Esophagus squamous epithelium (tissue), 5 donors: ENCODE results near the gene ATL1. TPM values are rescaled to one million over a fixed set of nuclear protein-coding genes. Genes with fewer than 3 reads are reported as not detected.
A peak's percentile ranks its signal among the peaks of the same experiment; 100 is the strongest.
"Not testable (repeated sequence)": the region's sequence is repeated elsewhere in the genome, so short reads cannot be mapped to it uniquely, and the experiment has no call there.

Experiments
- DNase-seq: peaks from one replicate; lab custom pipeline; 2025; lab: John Stamatoyannopoulos, UW
- H3K27ac ChIP-seq, 4 donors: fragments of 200-600 bp; sonication (generic); one replicate each; pipeline ENCODE4 v1.5.1; 2016 to 2019; ENCODE audit warnings: mild to moderate bottlenecking in 1 of 4
- H3K27me3 ChIP-seq, 4 donors: fragments of 200-600 bp; sonication (generic); 1 replicate in 3 of 4; 2 replicates in 1 of 4; pipeline versions ENCODE4 v1.5.1 to v1.6.0; 2017 to 2021; ENCODE audit warnings: antibody characterized with exemption in 1 of 4
- H3K36me3 ChIP-seq, 3 donors: fragments of 200-600 bp; sonication (generic); one replicate each; pipeline ENCODE4 v1.5.1; 2016 to 2019
- H3K4me1 ChIP-seq, 3 donors: fragments of 200-600 bp; sonication (generic); one replicate each; pipeline ENCODE4 v1.5.1; 2017 to 2019
- H3K4me3 ChIP-seq, 4 donors: fragments of 200-600 bp; sonication (generic); 1 replicate in 3 of 4; 2 replicates in 1 of 4; pipeline ENCODE4 v1.5.1; 2016 to 2019; ENCODE audit warnings: mild to moderate bottlenecking in 2 of 4, moderate library complexity in 1 of 4
- H3K9me3 ChIP-seq, 3 donors: fragments of 200-600 bp; sonication (generic); one replicate each; pipeline ENCODE4 v1.5.1; 2016 to 2019
- POLR2A ChIP-seq, 4 donors: fragments of 450-650 bp; IDR thresholded peaks; one replicate each; pipeline ENCODE4 v1.6.1; 2017; ENCODE audit warnings: antibody characterized with exemption in 4 of 4, mild to moderate bottlenecking in 4 of 4, moderate library complexity in 3 of 4
- WGBS, 2 donors: methylation state at CpG; one replicate each; pipeline ENCODE4 v1.1.5; 2018; 5-methylcytosine and 5-hydroxymethylcytosine counted together
- intact Hi-C: fragments of 100-400 bp; cut with DNase I; formaldehyde crosslinking; loops from one replicate; pipeline ENCODE4 v1.15.0; 2022
- total RNA-seq, 4 donors: library from RNA; depleted of rRNA; stranded (reverse); fragments of >200 nt; gene quantifications; one replicate each; pipeline ENCODE4 v1.1.0, GENCODE V29; 2016
- TF ChIP-seq, protein P1 (sequence below), 6 experiments: fragments of 450-650 bp in 4 of 6; fragments of 200-600 bp in 2 of 6; sonication (generic) in 2 of 6; IDR thresholded peaks; one replicate each; pipeline ENCODE4 v1.5.1; 2016 to 2019; ENCODE audit warnings: antibody characterized with exemption in 6 of 6, mild to moderate bottlenecking in 4 of 6, moderate library complexity in 4 of 6
- donor health status: DM: yes; HTN: yes; CAD: no.

Gene ATL1
- total RNA-seq, 4 donors from 2014 or later: 3.3 to 7.3 (median 6.0) TPM

DNA sequence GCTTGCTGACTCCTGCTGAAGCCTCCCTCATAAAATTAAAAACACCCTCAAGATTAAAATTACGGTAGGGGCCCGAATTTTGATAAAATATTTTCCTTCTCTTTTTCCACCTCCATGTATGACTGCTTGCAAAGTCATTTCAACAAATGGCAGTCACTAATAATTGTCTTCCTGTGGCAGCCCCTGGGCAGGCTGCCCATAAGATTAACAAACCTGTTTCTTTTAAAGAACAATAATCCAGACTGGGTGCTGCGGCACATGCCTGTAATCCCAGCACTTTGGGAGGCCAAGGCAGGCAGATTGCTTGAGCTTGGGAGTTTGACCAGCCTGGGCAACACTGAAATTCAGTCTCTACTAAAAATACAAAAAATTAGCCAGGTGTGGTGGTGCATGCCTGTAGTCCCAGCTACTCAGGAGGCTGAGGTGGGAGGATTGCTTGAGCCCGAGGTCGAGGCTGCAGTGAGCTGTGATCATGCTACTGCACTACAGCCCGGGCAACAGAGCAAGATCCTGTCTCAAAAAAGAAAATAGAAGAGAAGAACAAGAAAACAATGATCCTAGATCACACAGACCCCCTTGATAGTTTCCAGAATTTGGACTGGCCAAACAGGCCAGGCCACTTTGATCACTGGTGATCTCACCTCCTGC lies 99.5 kb downstream of the ATL1 start:
- Histone ChIP-seq H3K9me3 (no peaks in the 10 kb centered on the region), H3K27ac (peak overlapping the region in 1 of 4 donors; percentile 45), H3K4me3 (no peak overlapping the region), H3K27me3 (no peaks in the 10 kb centered on the region), H3K36me3 (peaks cover 0 to 24% (median 0%) of the 10 kb centered on the region in 3 donors), H3K4me1 (peaks cover 0 to 63% (median 8%) of the 10 kb centered on the region in 3 donors)
- intact Hi-C loops: no loop called here
- DNase-seq: no peak
- WGBS, 2 donors: 78 to 85% methylated on average over 5 to 6 of the region's 6 CpGs
- TF ChIP-seq, protein P1, sequence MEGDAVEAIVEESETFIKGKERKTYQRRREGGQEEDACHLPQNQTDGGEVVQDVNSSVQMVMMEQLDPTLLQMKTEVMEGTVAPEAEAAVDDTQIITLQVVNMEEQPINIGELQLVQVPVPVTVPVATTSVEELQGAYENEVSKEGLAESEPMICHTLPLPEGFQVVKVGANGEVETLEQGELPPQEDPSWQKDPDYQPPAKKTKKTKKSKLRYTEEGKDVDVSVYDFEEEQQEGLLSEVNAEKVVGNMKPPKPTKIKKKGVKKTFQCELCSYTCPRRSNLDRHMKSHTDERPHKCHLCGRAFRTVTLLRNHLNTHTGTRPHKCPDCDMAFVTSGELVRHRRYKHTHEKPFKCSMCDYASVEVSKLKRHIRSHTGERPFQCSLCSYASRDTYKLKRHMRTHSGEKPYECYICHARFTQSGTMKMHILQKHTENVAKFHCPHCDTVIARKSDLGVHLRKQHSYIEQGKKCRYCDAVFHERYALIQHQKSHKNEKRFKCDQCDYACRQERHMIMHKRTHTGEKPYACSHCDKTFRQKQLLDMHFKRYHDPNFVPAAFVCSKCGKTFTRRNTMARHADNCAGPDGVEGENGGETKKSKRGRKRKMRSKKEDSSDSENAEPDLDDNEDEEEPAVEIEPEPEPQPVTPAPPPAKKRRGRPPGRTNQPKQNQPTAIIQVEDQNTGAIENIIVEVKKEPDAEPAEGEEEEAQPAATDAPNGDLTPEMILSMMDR (IDR thresholded peaks at IDR 0.05): no peak
- TF ChIP-seq POLR2A (IDR thresholded peaks at IDR 0.05): no peak

DNA sequence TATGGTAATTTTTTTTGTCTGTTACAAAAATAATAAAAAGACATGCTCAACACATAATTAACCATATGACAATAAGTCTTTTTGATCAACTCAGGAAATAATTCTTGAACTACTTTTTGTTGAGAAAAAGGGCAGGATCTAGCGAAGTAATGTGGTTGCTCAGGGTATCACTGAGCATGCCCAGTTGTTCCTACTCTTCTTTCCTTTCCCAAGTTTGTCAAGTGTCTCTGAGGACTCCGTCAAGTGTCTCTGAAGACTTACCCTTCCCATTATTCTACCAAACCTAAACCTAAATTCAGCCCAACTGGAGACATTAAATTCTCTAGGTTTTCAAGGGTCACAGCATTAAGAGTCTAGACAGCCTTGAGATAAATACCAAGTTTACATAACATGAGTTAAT lies 104.6 kb downstream of the ATL1 start:
- H3K9me3 ChIP-seq, H3K27me3 ChIP-seq, intact Hi-C loops, H3K4me3 ChIP-seq, DNase-seq, H3K27ac ChIP-seq: not testable (repeated sequence)
- 85 to 91% methylated on average over 2 of the region's 2 CpGs for WGBS, 2 donors
- Histone ChIP-seq H3K4me1 (peaks cover 0 to 57% (median 4%) of the 10 kb centered on the region in 3 donors), H3K36me3 (peaks cover 0 to 29% (median 0%) of the 10 kb centered on the region in 3 donors)

DNA sequence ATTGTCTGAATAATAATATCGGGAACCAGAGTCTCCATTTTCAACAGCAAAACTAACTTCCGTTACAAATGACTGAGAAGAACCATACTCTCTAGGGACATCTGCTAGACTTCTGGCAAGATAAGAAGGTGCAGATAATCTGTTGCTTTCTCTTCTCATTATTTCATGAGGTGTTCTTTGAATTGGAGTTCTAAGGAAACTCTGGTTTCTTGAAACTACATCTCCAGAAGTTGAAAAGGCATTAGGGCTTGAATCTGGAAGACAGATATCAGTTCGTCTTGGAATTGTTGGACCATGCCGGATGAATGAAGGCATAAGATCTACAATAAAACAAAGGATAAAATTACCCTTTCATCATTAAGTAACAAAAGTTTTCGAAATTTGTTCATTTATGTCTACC lies 105.4 kb downstream of the ATL1 start:
- intact Hi-C loops, DNase-seq, H3K27me3 ChIP-seq, H3K9me3 ChIP-seq: not testable (repeated sequence)
- peak overlapping the region in 1 of 4 donors; percentile 90 for H3K27ac ChIP-seq
- WGBS, 2 donors: 80 to 91% methylated on average over 5 of the region's 5 CpGs
- peak overlapping the region in 2 of 4 donors; percentile 80 to 81 for H3K4me3 ChIP-seq
- H3K4me1 ChIP-seq: peaks cover 0 to 49% (median 0%) of the 10 kb centered on the region in 3 donors
- peaks cover 0 to 29% (median 0%) of the 10 kb centered on the region in 3 donors for H3K36me3 ChIP-seq

DNA sequence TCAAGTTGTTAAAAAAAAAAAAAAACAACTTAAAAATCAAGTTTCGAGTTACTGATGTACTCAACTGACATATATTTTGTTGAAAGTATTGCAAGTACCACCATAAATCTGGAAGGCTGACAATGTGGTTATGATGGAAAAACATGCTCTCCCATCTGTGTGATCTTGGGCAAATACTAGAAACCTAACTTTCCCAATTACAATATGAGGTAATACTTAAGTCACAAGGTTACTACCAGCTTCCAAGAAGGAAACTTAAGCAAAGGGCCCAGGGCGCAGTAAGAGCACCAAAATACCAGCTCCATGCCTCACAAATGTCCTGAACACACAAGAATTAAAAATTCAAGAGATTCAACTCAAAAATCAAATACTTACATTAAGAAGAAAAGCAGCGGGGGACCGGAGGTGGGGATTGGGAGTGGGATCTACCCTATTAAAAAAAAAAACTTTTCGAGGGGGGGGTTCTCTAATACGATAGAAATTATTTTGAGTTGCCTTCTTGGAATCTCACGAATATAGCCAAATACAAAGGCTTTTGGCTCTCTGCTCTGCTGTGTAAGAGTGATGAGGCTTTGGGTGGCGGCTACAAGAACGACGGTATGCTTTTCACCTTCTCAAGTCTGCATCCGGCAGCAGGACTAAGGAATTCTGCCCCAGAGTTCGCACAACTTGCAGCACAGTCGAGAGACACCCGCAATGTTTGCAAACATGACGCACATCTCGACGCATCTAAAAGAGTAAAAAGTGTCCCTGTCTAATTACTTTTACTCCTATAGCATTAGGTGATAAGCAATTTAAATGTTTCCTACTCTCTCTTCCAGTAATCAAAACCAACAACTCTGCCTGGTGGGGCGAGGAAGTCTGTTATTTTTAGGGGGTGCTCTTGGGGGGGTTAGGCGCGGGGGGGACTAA lies 107.1 kb downstream of the ATL1 start:
- 1 to 2% methylated on average over 20 of the region's 20 CpGs for WGBS, 2 donors
- TF ChIP-seq, protein P1 (IDR thresholded peaks at IDR 0.05): no peak
- peak in 1 of 4 donors; percentile 30 for TF ChIP-seq POLR2A (IDR thresholded peaks at IDR 0.05)
- Histone ChIP-seq H3K27ac (peak overlapping the region; percentile 90 to 96 (median 92)), H3K9me3 (no peaks in the 10 kb centered on the region), H3K4me3 (peak overlapping the region; percentile 59 to 81 (median 80)), H3K27me3 (no peaks in the 10 kb centered on the region), H3K4me1 (peaks cover 0 to 48% (median 0%) of the 10 kb centered on the region in 3 donors), H3K36me3 (peaks cover 0 to 13% (median 0%) of the 10 kb centered on the region in 3 donors)
- intact Hi-C loops: no loop called here
- no peak for DNase-seq

DNA sequence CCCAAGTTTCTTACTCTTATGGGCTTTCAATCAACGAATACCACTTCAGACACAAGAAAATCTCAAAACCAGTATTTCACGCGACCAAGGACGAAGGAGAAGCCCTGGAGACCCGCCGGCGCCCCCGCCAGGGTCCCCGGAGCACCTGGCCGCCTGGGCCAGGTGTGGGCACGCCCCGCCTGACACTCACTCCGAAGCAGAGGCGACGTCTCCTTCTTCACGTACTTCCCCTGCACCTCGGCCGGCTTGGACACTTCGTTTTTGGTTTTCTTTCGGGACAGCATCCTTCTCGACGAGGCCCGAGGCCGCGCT lies 107.7 kb downstream of the ATL1 start:
- WGBS, 2 donors: 1% methylated on average over 18 to 25 of the region's 25 CpGs
- intact Hi-C loops: no loop called here
- DNase-seq: no peak

More for the DNA sequence above, 107.7 kb downstream of the ATL1 start:
- Histone ChIP-seq H3K27ac (peak overlapping the region; percentile 90 to 96 (median 92)), H3K9me3 (no peaks in the 10 kb centered on the region), H3K4me1 (peaks cover 0 to 48% (median 0%) of the 10 kb centered on the region in 3 donors), H3K27me3 (no peaks in the 10 kb centered on the region), H3K4me3 (peak overlapping the region; percentile 59 to 81 (median 80)), H3K36me3 (peaks cover 0 to 13% (median 0%) of the 10 kb centered on the region in 3 donors)
- TF ChIP-seq, protein P1 (IDR thresholded peaks at IDR 0.05): no peak
- no peak for TF ChIP-seq POLR2A (IDR thresholded peaks at IDR 0.05)
